OCI-LY1 (cell line): Measurements from ENCODE around the gene ZFYVE19.

ENCODE experiments used
- H2AFZ ChIP-seq: fragments of 200-600 bp; sonication (generic), shearing (Covaris generic); 2 replicates; pipeline ENCODE4 v1.6.0; 2014; ENCODE audit warnings: antibody characterized with exemption, mild to moderate bottlenecking, low read length
- H3F3A ChIP-seq: fragments of 200-600 bp; sonication (generic), shearing (Covaris generic); 2 replicates; pipeline ENCODE4 v1.6.0; 2014; ENCODE audit warnings: mild to moderate bottlenecking, antibody characterized with exemption, low read length, moderate library complexity; ENCODE audit not compliant: insufficient read depth
- H3K27ac ChIP-seq: fragments of 200-600 bp; sonication (generic); 2 replicates; pipeline ENCODE4 v1.5.1; 2014; ENCODE audit warnings: low read length, mixed run types, mild to moderate bottlenecking, low read depth; ENCODE audit not compliant: poor library complexity, severe bottlenecking
- H3K27me3 ChIP-seq: fragments of 200-600 bp; sonication (generic); 2 replicates; pipeline ENCODE4 v1.6.0; 2014; ENCODE audit warnings: antibody characterized with exemption, mild to moderate bottlenecking, low read length, moderate library complexity; ENCODE audit not compliant: insufficient read depth
- H3K36me3 ChIP-seq: fragments of 200-600 bp; sonication (generic); 2 replicates; pipeline ENCODE4 v1.6.1; 2014; ENCODE audit warnings: mild to moderate bottlenecking, antibody characterized with exemption, low read length, moderate library complexity, mixed read lengths; ENCODE audit not compliant: insufficient read depth
- H3K4me1 ChIP-seq: fragments of 200-600 bp; sonication (generic); 2 replicates; pipeline ENCODE4 v1.5.1; 2014; ENCODE audit warnings: mild to moderate bottlenecking, low read length, moderate library complexity; ENCODE audit not compliant: insufficient read depth, severe bottlenecking
- H3K4me2 ChIP-seq: fragments of 200-600 bp; sonication (generic), shearing (Covaris generic); 2 replicates; pipeline ENCODE4 v1.6.1; 2014; ENCODE audit warnings: low read length
- H3K4me3 ChIP-seq: fragments of 200-600 bp; sonication (generic); 2 replicates; pipeline ENCODE4 v1.5.1; 2014; ENCODE audit warnings: low read length, low read depth, mild to moderate bottlenecking, mixed read lengths; ENCODE audit not compliant: poor library complexity, severe bottlenecking
- H3K79me2 ChIP-seq: fragments of 200-600 bp; shearing (Covaris generic); 2 replicates; pipeline ENCODE4 v1.6.1; 2016; ENCODE audit warnings: mixed run types, low read length, mixed read lengths; ENCODE audit not compliant: insufficient read depth
- H3K9ac ChIP-seq: fragments of 200-600 bp; sonication (generic), shearing (Covaris generic); 2 replicates; pipeline ENCODE4 v1.6.1; 2014; ENCODE audit warnings: mild to moderate bottlenecking, low read length, mixed read lengths
- H3K9me2 ChIP-seq: fragments of 200-600 bp; sonication (generic), shearing (Covaris generic); 2 replicates; pipeline ENCODE4 v1.6.1; 2014; ENCODE audit warnings: low read depth, mild to moderate bottlenecking, low read length, mixed read lengths
- H3K9me3 ChIP-seq: fragments of 200-600 bp; shearing (Covaris generic); 2 replicates; pipeline ENCODE4 v1.6.1; 2014; ENCODE audit warnings: low read length, mixed read lengths
- H4K20me1 ChIP-seq: fragments of 200-600 bp; sonication (generic), shearing (Covaris generic); 2 replicates; pipeline ENCODE4 v1.6.0; 2016; ENCODE audit warnings: mild to moderate bottlenecking, low read length; ENCODE audit not compliant: insufficient read depth
- CTCF ChIP-seq: fragments of 200-600 bp; sonication (generic), shearing (Covaris generic); IDR thresholded peaks from 2 replicates; pipeline ENCODE4 v1.5.1; 2017; ENCODE audit warnings: mild to moderate bottlenecking, antibody characterized with exemption, low read length, moderate library complexity, mixed read lengths
- EZH2 ChIP-seq: fragments of 200-600 bp; sonication (generic), shearing (Covaris generic); IDR thresholded peaks from 2 replicates; pipeline ENCODE4 v1.8.0; 2017; ENCODE audit warnings: borderline replicate concordance, mixed run types, mild to moderate bottlenecking, antibody characterized with exemption, low read length, moderate library complexity, mixed read lengths

ZFYVE19 gene

DNA sequence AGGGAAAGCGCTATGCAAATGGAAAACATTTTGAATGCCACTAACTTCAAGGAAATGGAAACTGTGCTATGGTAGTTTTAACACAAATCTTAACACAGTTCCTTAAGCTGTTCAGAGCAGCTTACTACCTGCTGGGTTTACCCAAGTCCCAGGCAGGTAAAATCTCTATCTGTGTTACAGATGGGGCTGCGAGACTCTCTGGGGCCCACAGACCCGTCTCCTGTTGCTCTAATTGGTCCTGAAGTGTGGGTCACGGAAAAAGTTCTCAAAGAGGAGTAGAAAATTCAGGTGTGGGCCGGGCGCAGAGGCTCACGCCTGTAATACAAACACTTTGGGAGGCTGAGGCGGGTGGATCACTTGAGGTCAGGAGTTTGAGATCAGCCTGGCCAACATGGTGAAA, 16.9 kb upstream of the ZFYVE19 start:
- Histone ChIP-seq H3K79me2 (no peaks in the 10 kb centered on the region), H3K9ac (no peak overlapping the region), H3K36me3 (peaks cover 11% of the 10 kb centered on the region; the same call in 1 of the 2 replicates), H3K4me2 (no peak overlapping the region), H3K27me3 (no peaks in the 10 kb centered on the region), H3K27ac (no peak overlapping the region), H3K9me2 (no peaks in the 10 kb centered on the region), H4K20me1 (no peaks in the 10 kb centered on the region), H2AFZ (no peak overlapping the region), H3K9me3 (no peaks in the 10 kb centered on the region), H3F3A (no peaks in the 10 kb centered on the region), H3K4me3 (no peak overlapping the region), H3K4me1 (peaks cover 11% of the 10 kb centered on the region)
- TF ChIP-seq CTCF (no peak), EZH2 (no peak)

DNA sequence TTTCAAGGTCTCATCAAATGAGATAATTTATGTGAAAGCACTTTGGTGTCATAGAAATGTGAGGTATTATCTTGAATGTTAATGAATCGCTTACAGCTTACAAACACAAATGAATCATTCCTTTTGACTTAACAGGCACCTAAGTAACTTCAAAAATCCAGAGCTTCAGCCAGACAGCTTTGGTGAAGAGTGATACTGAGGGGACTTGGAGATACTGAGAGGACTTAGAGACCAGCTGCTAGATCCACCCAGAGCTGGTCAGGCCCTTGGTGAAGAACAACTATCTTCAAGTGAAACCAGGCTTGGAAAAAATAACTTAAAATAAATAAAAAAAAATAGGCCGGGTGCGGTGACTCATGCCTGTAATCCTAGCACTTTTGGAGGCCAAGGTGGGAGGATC, 16.2 kb upstream of the ZFYVE19 start:
- no peak for TF ChIP-seq EZH2
- TF ChIP-seq CTCF = no peak
- H3K4me1 ChIP-seq = peaks cover 11% of the 10 kb centered on the region
- no peaks in the 10 kb centered on the region for H3K79me2 ChIP-seq

DNA sequence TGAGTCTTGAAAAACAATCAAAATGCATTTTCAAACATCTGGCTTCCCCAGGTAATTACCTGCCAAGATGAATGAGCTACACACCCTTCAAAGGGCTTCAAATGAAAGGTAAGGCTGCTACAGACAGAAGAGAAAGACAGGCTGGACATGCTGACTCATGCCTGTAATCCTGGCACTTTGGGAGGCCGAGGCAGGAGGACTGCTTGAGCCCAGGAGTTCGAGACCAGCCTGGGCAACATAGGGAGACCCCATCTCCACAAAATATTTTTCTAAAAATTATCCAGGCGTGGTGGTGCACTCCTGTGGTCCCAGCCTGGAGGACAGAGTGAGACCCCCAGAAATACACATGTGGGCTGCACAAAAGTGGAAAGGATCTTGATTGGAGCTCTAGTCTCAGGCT, 14.5 kb upstream of the ZFYVE19 start:
- TF ChIP-seq CTCF (no peak), EZH2 (no peak)
- no peaks in the 10 kb centered on the region for H3K9me2 ChIP-seq
- no peak overlapping the region for H2AFZ ChIP-seq
- H3K27me3 ChIP-seq = no peaks in the 10 kb centered on the region
- no peaks in the 10 kb centered on the region for H3K9me3 ChIP-seq
- H3K36me3 ChIP-seq = peaks cover 11% of the 10 kb centered on the region; the same call in 1 of the 2 replicates
- H3K79me2 ChIP-seq = no peaks in the 10 kb centered on the region
- H3K4me1 ChIP-seq = peaks cover 7% of the 10 kb centered on the region
- no peak overlapping the region for H3K9ac ChIP-seq
- no peak overlapping the region for H3K27ac ChIP-seq
- no peaks in the 10 kb centered on the region for H3F3A ChIP-seq
- H4K20me1 ChIP-seq = no peaks in the 10 kb centered on the region
- H3K4me3 ChIP-seq = no peak overlapping the region
- H3K4me2 ChIP-seq = no peak overlapping the region

More for the DNA sequence above, 16.2 kb upstream of the ZFYVE19 start:
- Histone ChIP-seq H3K27me3 (no peaks in the 10 kb centered on the region), H3K9me2 (no peaks in the 10 kb centered on the region), H3K9me3 (no peaks in the 10 kb centered on the region), H3F3A (no peaks in the 10 kb centered on the region), H4K20me1 (no peaks in the 10 kb centered on the region), H3K27ac (no peak overlapping the region), H3K4me2 (no peak overlapping the region), H3K4me3 (no peak overlapping the region), H3K9ac (no peak overlapping the region), H3K36me3 (peaks cover 11% of the 10 kb centered on the region; the same call in 1 of the 2 replicates), H2AFZ (no peak overlapping the region)
